A549 treated with ZK216348 at 1 μM for 4 hours (cell line): ENCODE results near the gene CDC14C. TPM values are rescaled to one million over a fixed set of nuclear protein-coding genes. Genes with fewer than 3 reads are reported as not detected.

Experiments
- total RNA-seq: library from RNA; stranded (reverse); fragments of 200-300 nt; extraction: Qiagen RNA extraction; gene quantifications from 5 replicates; pipeline ENCODE4 v1.2.3, GENCODE V29; 2022; ENCODE audit warnings: low read depth

The CDC14C gene
- total RNA-seq, result not detected in 5 replicates

DNA sequence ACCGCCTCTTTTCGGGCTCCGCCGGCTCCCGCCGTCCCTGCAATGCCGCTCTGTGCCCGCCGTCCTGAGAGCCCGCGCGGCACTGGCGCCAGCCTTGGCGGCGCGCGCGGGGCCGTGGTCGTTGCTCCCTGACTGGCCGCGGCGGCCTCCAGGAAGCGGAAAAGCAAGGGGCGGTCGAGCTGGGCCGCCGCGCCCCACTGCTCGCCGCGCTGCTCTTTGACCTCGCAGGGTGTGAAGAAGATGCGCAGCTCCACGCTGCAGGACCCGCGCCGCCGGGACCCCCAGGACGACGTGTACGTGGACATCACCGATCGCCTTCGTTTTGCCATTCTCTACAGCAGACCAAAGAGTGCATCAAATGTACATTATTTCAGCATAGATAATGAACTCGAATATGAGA, at the start of gene CDC14C:
CDC14C (plus strand) TSS at position 115 of the 400 bp plus-strand sequence; CDS start at position 241, 126 bp downstream.

